HT1080 (cell line): Measurements from ENCODE around the gene SFXN3. TPM values are rescaled to one million over a fixed set of nuclear protein-coding genes. Genes with fewer than 3 reads are reported as not detected.

ENCODE experiments used
- DNase-seq: peaks from one replicate; pipeline ENCODE4 v3.0.0-alpha.2; 2015; ENCODE audit warnings: low read depth
- total RNA-seq: library from RNA; depleted of rRNA; stranded (reverse); fragments of >200 nt; shearing (Covaris generic); gene quantifications from 2 replicates; pipeline ENCODE4 v1.2.3, GENCODE V29; 2014

The SFXN3 gene
- total RNA-seq, 1 experiment from 2014 or later = 76.3 TPM

- DNase-seq = no peak
Measured at GRCh38 chr10:101035314-101035713, 4.3 kb downstream of the SFXN3 start.

- DNase-seq = no peak
Measured at GRCh38 chr10:101035916-101036702, 5.1 kb downstream of the SFXN3 start.

- no peak for DNase-seq
Measured at GRCh38 chr10:101036726-101037125, 5.7 kb downstream of the SFXN3 start.

DNA sequence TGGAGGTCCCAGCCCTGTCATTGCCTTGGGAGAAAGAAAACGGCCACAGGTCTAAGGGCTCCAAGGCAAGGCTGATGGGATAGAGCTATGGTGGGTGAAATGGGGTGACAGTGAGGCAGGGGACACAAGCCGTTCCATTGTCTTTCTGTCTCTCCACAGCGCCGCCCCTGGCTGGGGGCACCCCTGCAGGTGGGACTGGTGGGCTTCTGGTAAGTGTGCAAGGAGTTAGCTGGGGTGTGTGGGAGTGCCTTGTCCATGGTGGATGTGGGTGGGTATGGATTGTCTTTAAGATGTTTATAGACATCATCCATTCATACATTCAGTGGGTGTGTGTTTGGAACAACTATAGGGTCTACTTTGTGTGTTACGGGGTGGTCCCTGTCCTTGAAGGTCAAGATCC, 7.5 kb downstream of the SFXN3 start:
- DNase-seq = no peak

GRCh38 chr10:101040061-101040460, 9.0 kb downstream of the SFXN3 start:
- DNase-seq = no peak

DNA sequence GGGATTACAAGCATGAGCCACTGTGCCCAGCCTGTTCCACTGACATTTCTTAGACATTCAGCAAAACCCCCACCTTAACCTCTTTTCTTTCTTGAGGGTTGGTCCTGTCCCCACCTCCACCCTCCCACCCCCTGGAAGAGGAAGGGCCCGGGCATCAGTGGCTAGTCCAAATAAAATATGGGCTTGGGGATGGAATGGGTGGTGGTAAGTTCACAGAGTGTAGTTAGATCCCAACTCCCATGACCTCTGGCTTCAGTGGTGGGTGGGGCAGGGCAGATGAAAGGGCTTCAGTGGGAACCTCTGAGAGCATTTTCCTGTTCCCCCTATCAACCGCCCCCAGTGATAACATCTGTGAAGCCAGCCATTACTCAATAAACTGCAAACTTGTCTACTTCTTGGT, 9.8 kb downstream of the SFXN3 start:
- no peak for DNase-seq

DNA sequence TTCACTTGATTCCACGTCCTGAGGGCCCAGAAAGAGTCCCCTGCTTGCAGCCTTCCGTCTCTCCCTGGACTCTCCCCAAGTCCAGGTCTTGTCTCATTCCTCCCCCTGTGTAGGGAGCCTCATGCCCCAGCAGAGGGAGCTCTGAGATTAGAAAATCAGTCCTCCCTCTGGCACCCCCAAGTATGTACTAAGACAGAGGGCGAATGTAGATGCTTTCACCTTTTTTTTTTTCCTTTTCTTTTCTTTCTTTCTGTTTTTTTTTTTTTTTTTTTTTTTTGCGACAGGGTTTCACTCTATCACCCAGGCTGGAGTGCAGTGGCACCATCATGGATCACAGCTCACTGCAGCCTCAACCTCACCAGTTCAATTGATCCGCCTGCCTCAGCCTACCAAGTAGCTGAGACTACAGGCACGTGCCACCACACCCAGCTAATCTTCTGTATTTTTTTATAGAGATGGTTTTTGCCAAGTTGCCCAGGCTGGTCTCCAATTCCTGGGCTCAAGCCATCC, 10.3 kb downstream of the SFXN3 start:
- peak; percentile 83 for DNase-seq

DNA sequence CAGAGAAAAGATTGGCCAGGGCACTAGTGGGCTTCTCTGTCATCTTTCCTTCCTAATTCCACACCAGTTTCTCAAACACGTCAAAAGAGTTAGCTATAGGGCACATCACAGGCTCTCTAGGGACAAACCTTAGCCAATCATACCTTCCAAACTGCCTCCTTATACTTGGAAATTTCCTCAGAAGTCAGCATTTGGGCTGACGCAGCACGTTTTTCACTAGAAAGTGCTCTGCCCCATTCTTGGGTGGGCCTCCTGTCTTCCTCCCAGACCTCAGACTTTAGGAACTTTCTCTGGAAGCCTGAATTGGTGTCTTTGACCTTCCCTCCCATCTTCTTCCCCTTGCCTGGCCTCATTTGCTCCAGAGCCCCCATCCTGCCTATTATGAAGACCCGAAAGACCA, 11.1 kb downstream of the SFXN3 start:
- DNase-seq = no peak

DNA sequence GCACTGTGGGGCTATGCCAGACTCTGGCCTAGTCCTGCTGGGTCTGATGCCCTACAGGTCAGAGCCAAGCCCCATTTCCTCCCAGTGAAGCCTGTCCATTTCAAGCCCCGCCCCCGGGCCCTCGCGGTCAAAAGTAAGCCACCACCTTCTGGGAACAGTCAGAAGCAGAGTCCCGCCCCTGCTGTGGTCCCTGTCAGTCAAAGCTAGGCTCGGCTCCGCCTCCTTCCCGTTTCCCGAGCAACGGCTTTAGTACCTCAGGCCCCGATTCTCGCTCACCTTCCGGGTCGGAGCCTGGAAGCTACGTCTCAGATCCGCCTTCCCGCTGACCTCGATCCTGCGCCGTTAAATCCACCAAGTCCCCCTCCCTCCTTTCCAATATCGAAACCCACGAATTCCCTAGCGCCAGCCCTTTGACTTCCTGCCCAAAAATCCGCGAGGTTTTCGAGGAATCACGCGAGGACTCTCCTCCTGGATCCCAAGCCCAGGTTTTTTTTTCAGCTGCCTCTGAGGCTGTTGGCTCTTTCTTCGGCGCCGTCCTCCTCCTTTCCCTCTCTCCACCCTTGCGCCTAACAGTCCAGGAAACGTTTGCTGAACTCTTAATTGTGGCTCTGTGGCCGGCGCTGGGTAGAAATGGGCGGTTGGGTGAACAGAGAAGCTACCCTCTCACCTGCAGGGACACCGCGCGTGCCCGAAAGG, 11.8 kb downstream of the SFXN3 start:
- DNase-seq = peak; percentile 98

DNA sequence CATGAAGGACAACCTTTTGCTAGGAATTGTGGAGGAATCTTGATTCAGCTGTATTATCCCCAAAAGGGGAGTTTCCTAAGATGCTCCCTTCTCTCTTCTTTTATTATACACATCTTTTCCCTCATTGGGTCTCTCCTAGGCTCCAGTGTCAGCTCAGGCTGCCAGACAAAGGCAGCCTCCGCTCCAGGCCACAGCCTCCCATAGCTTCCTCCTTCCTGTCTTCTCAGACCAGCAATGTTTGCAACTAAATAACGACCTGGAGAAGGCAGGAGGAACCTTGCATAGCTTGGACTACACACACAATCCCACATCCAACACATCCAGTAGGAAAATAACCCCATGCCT, 12.3 kb downstream of the SFXN3 start:
- DNase-seq = peak; percentile 37

- DNase-seq = no peak
Measured at GRCh38 chr10:101044117-101044516, 13.1 kb downstream of the SFXN3 start.

DNA sequence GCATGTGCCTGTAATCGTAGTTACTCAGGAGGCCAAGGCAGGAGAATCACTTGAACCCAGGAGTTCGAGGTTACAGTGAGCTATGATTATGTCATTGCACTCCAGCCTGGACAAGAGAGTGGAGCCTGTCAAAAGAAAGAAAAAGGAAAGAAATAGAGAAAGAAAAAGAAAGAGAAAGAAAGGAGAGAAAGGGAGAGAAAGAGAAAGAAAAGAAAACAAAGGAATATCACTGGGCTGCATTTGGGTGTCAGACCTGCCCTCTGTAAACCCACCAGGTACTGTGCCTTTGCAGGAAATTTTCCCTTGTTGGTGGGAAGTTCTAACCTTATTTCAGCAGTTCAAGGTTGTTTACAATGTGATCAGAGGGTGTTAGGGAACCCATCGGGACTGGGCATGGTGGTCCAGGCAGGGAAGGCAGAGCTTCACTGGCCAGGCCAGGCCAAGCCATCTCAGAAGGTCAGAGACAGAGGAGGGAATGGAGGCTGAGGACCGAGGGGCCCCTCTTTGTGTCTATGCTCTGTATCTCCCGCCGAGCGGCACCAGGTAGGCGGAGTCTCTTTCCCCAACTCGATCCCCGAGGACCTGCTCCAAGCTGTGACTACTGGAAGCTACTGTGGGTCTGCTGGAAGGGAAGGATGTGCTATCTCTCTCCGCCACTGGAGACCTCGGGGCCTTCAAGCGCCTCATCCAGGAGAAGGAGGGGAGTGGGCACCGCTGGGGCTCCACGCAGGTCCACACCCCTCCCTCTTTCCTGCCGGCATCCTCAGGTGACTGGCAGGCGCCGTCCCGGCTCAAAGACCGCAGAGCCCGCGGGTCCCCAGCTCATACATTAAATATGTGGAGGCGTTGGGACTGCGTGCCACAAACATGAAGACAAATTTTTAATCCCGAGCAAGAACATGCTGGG, 15.6 kb downstream of the SFXN3 start:
- no peak for DNase-seq

DNA sequence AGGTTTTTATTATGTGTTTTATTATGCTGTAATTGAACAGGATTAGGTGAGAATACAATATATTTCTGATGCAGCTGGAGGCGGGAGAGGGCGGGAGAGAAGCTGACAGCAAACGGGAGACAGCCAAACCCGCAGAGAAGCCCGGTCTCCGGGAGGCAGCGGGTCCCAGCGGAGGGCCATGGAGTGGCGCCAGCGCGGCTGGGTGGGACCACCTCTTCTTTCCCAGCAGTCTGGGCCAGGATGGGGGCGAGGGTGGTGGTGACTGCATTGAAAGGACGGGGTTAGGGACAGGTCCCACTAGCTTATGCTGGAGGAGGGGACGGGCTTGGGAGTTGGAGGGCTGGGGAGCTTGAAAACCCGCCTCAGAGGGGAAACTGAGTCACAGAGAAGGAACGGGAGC, 16.2 kb downstream of the SFXN3 start:
- DNase-seq = no peak

DNA sequence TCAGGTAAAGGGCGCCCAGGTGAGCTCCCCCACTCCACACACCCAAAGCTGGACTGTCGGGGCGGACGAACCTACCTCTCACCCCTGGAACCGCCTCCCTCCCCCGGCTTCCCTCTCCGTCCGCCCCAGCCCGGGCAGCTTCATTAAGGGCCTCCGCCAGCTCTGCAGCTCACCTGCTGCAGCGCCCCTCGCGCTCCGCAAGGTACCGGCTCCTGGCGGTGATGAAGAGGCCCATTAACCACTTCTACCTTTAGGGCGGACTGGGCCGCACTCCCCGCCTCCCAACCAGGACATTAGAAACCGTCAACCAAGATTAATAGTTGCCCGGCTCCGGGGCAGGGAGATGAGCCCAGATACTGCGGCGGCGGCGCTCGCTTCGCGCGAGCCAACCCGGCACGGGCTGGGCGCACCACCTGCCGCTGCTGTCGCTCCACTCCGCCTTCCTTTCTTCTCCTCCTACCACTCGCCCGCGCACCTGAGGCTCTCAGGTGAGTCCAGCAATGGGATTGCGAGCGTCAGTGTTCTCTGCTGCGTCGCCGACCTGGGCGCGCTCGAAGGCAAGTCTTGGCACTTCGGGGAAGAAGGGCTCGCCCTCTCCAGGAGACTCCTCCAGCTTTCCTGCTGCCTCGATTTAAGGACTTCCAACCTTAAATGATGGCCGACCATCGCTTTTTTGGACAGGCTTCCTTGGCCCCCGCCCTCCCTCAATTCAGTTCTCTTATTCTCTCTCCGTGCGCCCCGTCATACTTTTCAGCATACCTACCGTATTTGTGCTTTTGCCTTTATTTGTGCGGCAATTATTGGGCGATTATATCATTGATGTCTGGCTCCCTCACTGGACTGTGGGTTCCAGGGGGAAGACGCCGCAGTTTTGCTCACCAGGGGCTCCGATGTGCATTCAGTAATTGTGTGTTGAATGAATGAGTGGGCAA, 17.2 kb downstream of the SFXN3 start:
- DNase-seq = no peak

DNA sequence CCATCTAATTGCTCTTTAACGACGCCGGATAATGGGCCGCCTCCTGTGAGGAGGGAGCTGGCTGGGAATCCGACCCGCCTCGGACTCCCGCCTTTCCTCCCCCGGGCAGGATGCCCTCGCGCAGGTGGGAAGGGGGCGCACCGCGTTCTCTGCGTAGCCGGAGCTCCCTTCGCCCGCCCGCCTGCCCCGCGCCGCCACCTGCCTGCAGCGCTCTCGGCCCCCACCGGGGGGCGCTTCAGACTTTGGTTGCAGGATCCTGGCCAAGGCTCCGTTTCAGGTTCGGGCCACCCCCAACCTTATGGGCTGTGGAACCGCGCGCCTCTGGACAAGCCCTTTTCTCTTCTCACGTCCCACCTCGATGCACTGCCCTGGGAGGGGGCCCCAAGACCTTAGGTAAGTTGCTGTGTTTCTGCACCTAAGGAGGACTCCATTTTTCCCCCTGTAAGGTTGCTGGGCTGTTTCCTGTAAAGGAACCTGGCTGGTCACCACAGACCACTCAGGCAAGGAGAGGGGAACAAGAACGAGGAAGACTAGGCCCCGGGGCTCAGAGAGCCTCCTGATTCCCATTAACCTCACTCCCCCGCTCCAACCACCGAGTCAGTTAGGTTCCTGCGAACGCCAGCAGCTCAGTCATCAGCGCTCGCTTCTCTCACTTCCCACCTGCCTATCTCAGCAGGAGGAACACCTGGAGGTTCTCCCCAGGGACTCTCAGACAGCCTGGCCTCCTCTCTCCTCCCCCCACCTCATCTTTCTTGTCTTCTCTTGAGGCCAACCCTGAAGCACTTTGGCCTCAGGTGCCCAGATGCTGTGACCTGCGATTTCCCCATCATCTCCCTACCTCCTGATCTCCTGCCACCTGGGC, 19.4 kb downstream of the SFXN3 start:
- peak; percentile 55 for DNase-seq

DNA sequence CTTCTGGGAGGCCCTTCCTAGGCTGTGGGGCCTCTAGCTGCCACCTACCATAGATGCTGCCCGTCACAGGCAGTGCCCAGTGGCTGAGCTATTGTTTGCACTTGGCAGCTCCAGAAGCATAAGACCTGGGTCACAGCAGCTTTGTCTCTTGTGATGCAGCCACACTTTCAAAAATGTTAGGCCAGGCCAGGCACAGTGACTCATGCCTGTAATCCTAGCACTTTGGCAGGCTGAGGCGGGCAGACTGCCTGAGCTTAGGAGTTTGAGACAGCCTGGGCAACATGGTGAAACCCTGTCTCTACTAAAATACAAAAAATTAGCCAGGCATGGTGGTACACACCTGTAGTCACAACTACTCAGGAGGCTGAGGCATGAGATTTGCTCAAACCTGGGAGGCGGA, 21.3 kb downstream of the SFXN3 start:
- peak; percentile 85 for DNase-seq

DNA sequence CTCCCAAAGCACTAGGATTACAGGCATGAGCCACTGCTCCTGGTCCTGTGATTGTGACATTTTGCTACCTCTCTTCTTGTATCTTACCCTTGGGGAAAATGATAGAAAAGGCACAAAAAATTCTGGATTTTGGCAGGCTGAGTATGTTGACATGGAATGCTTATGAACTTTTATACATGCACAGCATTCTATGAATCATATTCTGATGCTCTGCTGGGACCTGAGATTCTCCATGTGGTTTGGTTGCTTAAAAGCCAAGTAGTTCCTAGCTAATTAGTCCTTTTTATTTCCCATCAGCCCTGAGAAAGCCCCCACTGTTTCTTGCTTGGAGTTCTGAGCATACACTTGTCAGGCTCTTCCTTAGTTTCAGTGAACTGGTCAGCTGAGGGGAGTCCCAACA, 22.5 kb downstream of the SFXN3 start:
- no peak for DNase-seq

GRCh38 chr10:101054351-101054750, 23.3 kb downstream of the SFXN3 start:
- no peak for DNase-seq

GRCh38 chr10:101054876-101055275, 23.8 kb downstream of the SFXN3 start:
- no peak for DNase-seq

DNA sequence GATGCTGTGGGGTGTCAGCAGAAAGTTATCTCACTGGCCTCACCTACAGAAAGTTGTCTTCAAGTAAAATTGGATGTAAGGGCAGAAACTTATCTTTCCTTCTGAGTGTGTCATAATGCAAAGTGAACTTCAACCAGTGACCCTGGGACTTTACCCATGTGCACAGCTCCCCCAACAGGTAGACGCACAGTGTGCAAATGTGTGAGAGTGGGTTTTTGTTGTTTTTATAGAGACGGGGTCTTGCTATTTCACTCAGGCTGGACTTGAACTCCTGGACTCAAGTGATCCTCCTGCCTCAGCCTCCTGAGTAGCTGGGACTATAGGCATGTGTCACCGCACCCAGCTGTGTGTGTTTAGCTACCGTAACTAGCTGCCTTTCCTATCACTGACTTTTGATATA, 24.4 kb downstream of the SFXN3 start:
- no peak for DNase-seq
